HG02884 (cell line): ENCODE results near the gene AGPAT4.

Experiments used
- ATAC-seq: cut with Tn5 transposase; IDR thresholded peaks from one replicate; pipeline ENCODE4 v1.9.1; 2021; ENCODE audit warnings: mild to moderate bottlenecking, moderate library complexity; ENCODE audit not compliant: unreplicated experiment

The AGPAT4 gene

DNA sequence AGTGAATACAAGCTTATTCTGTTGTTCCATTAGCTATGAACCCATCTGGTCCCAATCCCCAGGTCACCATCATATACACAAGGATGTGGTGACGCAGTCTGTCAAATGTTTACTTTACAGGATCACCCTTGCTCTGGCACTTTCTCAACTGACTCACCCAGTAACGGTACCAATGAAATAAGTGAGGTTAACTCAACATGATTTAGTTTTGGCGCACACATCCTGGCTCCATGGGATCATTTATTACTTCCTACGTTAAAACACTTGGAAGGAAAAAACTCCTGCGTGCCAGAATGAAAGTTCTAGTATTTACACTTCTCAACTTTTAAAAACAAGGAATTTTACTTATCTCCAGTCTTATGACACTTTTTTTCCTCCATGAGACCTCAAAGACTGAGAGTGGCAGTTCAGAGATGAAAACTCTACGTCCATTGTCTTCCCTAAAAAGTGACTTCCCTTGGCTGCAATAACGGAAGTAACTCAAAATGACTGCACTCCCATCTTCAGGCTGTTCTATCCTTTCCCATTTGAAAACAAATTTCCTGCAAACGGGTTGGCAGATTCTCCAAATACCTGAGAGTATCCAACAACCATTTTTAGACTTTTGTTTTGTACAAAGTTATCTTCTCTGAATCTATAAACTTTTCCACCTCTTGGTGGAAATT is 15.9 kb downstream of the AGPAT4 start:
- ATAC-seq, result no peak

DNA sequence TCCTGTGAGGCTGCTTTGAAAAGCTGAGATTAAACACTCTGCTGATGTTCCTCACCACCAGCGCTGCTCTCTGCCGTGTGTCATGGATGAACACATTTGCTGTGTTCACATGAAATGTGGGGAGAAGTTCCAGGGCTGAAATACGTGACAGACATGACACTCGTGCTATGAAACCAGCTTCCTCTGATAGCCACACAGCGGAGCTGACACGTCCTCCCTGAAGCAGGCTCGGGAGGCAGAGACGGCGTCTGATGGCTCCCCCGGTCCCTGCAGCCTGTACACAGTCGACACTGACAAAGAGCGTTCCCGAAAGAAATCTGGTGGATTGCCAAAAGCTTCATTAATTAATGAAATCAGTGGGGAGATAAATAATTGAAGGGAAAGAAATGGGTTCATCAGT is 17.5 kb downstream of the AGPAT4 start:
- ATAC-seq, result no peak

DNA sequence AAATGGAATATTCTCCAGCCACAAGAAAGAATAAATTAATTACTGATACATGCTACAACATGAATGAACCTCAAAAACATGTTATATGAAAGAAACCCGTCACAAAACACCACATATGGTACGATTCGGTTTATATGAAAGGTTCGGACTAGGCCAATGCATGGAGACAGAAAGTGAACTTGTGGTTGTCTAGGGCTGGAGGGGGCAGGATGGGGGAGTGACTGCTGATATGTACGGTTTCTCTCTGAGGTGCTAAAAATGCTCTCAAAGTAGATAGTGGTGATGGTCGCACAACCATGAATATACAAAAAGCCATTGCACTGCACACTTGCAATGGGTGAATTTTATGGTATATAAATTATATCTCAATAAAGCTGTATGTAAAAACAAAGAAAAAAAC is 18.3 kb downstream of the AGPAT4 start:
- ATAC-seq, result no peak

DNA sequence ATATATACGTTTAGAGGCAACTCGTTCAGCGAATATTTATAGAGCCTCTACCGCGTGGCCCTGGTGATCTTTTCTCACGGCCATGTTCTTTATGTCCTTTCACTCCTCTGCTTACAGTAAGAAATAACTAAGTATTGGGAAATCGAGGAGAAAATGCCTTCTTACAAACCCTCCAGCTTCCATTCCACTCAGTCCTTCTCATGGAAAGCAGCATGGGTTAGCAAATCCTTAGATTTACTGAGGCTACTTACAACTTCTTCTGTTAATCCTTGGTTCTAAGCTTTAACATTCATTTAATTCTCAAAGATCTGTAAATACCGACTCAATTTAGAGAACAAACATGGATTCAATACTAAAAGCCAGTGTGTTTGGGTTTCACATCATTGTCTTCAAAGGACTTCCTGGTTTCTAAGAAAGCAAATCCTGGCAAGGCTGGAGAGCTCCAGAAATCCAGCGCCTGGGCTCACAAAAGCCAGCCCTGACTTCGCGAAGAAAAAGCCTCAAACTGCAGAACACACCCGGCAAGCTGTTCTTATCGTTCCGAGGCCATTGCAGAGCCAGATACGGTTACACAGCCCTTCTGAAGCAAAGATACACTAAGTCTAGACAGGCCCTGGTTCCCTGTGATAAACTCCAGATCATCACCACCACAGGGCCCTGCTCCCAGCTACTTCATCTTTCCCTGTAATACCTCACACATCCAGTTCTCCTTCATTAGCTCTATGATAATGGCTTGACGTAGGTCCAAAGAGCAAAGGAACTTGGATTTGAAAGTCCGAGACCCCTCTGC is 19.2 kb downstream of the AGPAT4 start:
- ATAC-seq, result no peak

DNA sequence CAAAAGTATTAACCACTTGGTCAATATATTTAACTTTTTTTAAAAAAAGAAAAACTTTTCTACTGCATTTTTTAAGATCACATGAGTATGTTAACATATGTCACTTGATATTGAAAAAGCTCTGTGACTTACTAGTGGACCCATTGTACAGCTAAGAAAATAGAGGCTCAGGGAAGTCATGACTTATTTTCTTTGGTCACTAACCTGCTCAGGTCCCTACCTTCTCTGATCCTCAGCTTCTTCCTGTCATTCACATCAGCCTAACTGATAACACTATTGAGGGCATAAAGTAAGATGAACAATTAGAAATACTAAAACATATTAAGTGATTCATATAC is 19.8 kb downstream of the AGPAT4 start:
- ATAC-seq, result no peak

DNA sequence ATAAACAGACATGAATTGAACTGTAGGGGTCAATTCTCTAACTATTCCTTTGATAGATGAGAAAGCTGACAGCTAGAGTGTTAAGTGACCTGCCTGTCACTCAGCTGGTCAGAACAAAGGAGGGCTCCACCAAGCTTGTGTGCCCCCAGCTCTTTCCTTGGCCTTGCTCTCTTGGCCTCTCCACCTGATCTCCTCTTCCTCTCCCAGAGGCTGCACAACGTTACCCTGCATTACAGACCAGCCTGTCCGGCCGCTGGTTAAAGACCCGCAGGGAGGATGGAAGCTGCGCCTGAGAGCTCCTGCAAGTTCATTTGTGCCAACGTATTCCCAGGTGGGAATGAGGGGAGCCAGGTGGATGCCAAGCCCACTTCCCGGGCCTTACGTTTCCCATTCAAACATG is 22.5 kb downstream of the AGPAT4 start:
- no peak for ATAC-seq

DNA sequence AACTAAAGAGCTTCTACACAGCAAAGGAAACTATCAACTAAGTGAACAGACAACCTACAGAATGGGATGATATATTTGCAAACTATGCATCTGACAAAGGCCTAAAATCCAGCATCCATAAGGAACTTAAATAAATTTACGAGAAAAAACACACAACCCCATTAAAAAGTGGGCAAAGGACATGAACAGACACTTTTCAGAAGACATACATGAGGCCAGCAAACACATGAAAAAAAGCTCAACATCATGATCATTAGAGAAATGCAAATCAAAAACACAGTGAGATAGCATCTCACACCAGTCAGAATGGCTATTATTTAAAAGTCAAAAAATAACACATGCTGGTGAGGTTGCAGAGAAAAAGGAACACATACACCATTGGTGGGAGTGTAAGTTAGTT is 24.5 kb downstream of the AGPAT4 start:
- ATAC-seq, result no peak

DNA sequence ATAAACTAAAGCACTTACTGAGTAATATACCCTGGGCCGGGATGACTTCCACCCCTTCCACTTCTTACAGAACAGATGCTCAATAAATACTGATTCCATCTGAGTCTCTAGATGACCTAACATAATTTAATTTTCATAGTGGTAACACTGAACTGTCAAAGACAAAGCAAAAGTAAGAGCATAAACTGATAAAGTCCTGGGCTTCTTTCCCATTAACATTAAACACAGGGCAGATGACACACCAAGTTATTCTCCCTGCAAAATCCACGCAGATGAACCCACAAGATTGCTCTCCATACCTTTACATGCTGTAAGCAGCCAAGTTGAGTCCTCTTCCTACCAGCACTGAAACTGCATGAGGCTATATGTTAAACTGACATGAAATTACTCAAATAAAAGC is 27.1 kb downstream of the AGPAT4 start:
- ATAC-seq, result no peak

DNA sequence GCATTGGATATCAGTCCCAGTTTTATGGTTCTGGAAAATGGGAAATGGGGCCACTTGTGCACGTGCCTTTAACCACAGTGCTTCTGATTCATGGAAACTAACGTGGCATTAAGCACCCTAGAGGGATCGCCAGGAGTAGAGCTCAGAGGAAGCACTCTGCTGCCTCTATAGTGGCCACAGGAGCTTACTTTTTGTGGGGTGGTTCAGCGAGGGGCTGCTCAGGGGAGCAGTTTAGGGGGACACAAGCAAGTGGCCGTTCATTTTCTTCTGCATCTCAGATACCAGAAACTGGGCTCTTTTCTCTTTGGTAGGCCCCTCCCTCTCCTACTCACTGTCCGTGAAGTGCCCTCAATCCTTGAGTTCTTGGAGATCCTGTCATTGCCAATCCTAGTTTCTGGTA is 28.5 kb downstream of the AGPAT4 start:
- ATAC-seq, result no peak

DNA sequence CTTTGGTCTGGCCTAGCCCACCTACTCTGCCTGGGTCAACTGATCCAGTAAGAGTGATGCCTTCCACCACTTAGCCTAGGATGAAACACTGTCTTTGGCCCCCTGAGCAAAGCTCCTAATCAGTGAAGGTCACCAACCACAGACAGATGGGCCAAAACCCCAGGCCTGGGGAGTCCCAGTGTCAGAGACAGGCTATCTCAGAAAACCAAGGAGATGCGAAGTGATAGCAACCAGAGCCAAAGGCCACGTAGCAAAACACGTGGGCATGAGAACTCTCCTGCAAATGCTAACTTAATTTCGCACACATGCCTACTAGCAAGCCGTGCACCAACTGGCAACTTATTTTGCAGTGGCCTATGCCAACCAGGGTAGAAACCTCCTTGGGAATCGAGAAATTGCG is 29.1 kb downstream of the AGPAT4 start:
- no peak for ATAC-seq

DNA sequence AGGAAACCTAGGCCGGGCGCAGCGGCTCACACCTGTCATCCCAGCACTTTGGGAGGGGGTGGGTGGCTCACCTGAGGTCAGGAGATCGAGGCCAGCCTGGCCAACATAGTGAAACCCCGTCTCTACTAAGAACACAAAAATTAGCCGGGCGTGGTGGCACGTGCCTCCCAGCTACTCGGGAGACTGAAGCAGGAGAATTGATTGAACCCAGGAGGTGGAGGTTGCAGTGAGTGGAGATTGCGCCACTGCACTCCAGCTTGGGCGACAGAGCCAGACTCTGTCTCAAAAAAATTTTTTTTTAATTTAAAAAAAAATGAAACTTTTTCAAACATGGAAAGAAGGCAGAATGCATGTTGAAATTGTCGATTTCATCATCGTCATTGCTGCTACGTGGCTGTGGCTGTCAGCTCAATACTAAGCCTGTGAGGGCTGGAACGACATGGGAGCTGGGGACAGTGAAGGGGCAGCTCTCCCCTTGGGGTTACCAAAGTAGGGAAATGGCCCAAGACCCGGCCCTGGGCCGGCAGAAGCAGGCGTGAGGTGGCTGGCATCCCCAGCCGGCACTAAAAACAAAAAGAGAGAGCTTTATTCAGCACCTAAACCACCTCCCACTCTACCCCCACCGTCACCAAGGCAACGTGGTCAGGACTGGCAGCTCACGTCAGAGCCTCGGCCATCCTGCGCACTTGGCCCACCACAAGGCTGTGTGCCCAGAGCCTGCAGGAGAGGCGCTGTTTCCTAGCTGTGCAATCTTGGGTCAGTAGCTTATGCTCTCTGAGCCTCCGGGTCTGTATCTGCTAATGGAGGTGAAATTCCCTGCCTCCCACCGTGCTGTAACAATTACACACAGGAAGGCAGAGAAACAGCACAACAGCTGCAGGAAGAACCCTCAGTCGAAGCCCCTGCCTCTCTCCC is 30.8 kb downstream of the AGPAT4 start:
- no peak for ATAC-seq

DNA sequence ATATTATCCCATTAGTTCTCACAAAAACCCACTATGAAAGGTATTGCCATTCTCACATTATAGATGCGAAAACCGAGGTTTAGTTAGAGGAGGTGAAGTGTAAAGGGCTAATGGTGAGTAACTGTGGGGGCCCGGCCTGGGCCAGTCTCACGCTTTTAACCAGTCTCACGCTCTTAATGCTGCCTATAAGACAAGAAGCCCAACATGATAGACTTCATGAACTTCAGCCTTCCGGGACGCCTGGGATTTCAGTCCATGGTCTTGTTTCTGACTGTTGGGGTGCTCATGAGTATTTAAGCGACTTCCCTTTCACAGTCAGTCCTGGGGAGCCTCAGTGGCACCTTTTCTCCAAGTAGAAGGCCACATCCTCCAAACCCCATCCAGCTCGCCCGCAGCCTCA is 31.7 kb downstream of the AGPAT4 start:
- ATAC-seq, result no peak

DNA sequence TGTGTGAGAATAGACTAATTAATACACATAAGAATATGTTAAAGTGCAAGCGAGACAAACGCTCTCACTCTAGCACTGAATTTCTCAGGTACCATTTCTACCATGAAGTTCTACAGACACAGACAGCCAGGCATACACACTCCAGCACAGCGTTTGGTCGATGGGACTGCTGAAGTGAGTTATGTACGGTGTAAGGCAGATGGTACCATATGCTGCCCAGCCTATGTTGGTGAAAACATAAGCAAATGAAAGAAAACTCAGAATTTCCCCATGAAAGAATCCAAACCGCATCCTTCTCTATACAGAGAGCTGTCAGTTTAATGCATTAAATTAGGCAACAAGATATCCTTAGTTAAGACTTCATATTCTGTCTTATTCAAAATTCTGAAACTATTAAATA is 34.9 kb downstream of the AGPAT4 start:
- no peak for ATAC-seq

DNA sequence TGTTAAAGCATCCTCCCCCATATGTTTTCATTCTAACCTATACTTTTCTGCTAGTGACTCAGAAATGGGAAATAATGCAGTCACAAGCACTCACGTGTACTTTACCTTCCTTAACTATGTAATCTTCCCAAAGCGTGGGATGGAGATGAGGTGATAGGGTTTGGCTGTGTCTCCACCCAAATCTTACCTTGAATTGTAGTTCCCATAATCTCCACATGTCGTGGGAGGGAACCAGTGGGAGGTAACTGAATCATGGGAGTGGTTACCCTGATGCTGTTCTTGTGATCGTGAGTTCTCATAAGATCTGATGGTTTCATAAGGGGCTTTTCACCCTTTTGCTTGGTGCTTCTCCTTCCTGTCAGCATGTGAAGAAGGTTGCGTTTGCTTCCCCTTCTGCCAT is 35.4 kb downstream of the AGPAT4 start:
- no peak for ATAC-seq

DNA sequence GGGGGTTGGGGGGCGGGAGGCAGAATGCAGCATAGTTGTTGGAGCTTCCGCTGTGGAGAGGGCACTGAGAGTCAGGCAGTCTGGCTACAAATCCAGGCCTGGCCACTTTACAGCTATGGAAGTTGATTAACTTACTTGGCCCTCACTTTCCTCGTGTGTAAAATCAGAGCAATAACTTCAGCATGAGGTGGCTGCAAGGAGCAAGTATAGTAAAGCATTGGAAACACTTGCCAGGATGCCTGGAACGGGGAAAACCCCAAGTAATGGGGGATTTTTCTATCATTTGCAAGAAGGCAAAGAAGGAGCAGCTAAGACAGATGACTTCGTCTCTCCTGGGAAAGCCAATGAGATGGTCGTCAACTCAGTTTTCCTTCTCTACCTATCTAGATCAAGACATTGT is 35.8 kb downstream of the AGPAT4 start:
- no peak for ATAC-seq

DNA sequence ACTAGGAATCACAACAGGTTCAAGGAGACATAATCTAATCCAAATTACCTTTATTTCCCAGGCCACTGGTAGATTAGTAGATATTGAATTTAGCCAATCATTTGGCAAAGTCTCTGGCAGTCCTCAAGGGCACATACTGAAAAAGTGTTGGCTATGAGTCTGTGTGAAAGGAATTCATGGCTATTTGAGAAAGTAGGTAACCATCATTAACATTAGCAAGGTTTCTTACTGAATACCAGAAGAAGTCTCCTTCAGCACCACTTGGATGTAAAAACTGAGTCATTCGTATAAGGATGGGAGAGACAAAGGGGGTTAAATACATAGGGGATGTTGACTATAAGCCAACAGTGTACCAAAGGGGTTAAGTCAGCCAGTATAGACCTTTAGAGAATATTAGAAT is 36.7 kb downstream of the AGPAT4 start:
- no peak for ATAC-seq

DNA sequence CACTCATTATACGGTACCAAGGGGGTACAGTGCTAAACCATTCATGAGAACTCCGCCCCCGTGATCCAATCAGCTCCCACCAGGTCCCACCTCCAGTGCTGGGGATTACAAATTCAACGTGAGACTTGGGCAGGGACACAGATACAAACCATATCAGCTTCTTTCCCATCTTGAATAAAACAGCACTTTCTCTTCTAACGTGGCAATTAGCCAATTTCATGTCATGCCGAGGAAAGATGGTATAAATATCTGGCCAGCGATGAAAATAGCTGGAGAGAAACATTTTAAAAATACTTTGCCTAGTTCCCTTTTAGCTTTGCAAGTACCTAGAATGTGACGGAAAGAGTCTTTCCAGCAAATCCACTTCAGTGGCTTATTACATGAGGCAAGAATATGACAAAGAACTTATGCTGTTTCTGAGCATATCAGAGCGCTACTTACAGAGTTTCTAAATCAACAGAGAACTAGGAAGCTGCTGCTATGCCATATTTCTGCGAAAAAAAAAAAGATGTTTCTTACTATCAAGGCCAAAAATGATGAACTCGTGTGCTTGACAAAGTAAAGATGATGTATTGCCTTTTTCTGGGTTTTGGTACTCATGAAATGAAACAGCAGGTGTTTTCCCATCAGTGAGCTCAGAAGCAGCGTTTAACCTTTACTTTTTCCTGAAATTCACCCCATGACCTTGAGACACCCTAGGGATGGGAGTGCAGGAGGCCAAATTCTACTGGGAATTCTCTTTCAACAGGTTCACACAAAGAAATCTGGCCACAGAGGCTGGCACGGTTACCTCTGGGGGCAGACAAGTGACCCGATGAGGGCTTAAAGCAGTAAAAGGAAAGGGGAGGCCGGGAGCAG is 37.9 kb downstream of the AGPAT4 start:
- ATAC-seq, result peak; percentile 73

DNA sequence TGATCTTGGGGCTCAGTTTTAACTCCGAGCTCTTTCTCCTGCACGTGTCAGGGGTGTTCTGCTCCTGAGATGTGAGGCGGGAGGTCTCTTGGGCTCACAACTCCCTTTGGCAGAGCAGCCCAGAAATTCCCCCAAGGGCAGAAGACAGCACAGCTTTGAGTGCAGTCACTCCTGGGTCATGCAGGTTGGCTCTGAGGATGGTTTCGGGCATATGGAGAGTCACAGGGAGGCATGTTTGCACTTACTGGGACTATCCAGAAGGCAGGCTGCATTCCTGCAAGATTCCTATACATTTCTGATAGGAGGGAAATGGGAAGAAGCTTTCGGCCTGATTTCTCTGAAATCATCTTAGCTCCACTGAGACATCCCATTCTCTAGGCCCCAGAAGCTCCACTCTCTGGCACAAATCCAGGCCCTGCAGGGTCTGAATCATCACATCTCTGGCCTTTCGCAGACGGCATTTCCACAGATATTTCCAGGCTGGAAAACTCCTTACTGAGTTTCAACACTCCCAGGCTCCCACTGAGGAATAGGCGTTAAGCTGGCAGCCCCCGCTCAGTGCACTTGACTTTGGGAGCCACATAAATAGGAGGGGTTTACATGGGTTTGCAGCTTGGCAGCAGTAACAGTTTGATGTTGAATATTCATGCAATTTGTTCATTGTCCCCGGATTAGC is 39.7 kb downstream of the AGPAT4 start:
- ATAC-seq, result no peak

DNA sequence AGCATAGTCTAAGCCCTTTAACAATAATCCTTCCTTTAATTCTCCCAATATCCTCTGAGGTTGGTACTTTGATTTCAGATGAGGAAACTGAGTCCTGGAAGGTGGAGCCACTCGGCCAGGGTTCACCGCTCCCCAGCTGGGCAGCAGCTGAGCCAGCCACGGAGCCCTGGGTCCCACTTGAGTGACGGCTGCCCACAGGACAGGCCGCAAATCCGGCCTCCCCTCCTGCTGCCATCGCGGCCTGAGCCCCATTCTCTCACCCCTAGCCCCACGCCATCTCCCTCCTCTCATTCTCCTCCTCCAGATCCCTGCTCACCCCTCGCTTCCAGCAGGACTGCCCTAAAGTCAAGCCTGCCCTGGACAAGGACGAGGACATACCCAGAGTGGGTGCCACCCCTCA is 41.4 kb downstream of the AGPAT4 start:
- ATAC-seq, result no peak

DNA sequence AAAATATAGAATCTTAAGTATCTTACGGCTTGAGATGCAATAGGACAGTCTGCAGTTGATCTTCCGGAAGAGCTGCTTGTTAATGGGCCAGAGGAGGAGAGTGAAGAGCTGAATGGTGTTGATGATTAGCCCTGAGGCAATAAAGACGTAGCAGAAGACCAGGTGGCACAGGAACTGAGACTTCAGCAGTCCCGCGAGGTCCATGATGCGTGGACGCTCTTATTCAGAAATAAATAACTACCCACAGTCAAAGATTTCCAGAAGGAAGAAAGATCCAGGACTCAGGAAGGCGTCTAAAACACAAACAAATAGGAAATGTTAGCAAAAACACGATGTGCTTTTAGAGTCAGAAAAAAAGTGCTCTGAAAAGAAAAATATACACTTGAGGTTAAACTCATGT is 41.9 kb downstream of the AGPAT4 start:
- no peak for ATAC-seq
